GM10847 (cell line): Measurements from ENCODE around the gene PRKAR1B.

Source experiments
- POLR2A ChIP-seq: IDR thresholded peaks from 2 replicates; pipeline ENCODE4 v1.6.1; 2011; ENCODE audit not compliant: insufficient read length; ENCODE audit errors: extremely low read depth

The PRKAR1B gene

DNA sequence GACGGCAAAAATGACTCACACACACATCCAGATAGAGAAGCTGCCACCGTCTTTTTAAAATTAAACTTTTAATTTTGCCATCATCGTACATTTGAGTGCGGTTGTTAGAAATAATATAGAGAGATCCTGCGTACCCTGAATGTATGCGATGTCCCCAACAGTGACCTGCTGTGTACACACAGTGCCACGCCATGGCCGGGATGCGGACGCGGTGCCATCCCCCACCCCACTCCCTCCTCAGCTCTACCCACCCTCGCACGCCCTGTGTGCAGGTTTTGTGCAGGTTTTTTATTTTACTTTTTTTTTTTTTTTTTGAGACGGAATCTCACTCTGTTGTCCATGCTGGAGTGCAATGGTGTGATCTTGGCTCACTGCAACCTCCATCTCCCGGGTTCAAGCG lies 148.7 kb downstream of the PRKAR1B start:
- TF ChIP-seq POLR2A: no peak

DNA sequence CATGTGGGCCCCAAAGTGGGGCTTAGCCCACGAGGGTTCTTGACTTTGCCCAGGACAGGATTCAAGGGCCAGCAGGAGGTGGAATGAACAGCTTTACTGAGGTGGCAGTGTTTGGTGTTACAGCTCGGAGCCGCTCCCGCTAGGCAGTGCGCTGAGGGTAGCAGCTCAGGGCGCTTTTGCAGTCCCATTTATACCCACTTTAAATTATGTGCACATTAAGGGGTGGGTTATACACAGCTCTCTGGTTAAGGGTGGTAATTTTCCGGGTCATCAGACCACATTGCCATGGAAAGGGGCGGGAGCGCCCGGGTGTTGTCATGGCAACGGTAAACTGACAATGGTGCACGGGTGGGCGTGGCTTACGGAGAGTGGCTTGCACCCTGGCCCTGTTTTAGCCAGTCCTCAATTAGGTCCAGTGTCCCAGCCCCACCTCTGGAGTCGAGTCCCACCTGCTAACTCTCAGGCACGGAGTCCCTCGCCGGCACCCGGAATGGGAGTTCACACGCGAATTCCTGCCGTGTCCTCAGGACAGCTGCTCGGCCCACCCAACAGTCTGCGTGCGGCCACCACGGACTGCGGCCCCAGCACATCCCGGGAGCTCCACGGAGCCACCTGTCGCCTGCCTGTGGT lies 149.2 kb downstream of the PRKAR1B start:
- no peak for TF ChIP-seq POLR2A

DNA sequence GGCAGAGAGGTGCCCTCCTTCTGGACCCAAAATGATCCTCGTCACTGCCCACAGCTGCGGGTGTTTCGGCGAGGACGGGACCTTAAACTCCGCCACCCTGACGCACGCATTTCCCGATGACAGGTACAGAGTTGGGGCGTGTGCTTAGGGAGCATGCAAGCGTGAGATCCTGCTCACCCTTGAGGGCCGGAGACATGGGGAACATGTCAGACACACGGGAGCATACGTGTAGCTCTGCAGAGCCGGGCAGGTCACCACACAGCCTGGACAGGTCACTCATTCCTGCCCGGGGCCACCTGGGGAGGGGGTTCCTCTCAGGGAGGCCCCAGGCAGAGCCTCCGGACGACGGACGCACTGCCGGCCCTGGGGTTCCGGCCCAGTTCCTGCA lies 149.8 kb downstream of the PRKAR1B start:
- TF ChIP-seq POLR2A: no peak

DNA sequence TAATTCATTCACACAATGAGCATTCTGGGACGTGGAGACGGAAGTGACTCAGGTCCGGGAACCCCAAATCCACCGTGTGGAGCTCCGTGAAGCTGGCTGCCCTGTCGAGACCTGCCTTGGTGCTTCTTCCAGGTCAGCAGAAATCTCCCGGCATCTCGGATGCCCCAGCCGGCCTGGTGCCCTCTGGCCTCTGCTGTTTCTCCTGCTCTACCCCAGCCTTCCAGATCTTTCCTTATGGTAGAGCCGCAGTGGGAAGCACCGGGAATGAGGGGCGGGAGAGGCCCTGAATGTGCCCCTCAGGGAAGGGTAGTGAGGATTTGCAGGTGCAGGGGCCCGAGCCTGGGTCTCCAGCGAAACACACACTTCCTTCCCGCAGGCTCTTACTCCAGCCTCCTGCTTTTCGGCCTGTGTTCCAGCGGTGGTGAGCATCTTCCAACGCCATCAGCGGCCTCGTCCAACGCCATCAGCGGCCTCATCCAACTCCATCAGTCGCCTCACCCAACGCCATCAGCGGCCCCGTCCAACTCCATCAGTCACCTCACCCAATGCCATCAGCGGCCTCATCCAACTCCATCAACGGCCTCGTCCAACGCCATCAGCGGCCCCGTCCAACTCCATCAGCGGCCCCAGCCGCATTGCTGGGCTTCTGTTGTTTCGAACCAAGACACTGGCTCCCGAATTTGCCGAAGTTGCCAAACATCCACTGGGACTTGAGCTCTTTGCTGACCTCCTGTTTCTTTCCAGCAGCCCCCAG lies 150.4 kb downstream of the PRKAR1B start:
- TF ChIP-seq POLR2A: no peak

DNA sequence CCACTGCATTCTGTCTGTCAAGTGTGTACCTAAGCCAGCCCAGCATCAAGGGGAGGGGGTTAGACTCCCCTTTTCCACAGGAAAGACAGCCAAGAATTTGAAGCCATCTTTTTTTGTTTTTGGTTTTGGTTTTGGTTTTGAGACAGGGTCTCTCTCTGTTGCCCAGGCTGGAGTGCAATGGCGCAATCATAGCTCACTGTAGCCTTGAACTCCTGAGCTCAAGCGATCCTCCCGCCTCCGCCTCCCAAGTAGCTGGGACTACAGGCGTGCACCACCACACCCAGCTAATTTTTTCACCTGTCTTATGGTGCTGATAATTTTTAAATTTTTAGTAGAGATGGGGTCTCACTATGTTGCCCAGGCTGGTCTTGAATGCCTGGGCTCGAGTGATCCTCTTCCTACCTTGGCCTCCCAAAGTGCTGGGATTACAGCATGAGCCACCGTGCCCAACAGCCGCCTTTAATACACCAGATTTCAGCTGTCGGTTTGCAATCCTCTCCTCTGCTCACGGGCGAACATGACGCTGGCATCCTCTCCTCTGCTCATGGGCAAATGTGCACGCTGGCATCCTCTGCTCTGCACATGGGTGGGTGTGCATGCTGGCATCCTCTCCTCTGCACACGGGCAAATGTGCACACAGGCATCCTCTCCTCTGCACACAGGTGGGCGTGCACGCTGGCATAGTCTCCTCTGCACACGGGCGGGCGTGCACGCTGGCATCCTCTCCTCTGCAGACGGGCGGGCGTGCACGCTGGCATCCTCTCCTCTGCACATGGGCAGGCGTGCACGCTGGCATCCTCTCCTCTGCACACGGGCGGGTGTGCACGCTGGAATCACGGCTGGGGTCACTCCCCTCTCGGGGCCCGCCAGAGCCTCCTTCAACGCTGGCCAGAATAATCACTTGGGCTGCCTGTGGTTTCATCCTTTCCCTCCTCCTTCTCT lies 151.4 kb downstream of the PRKAR1B start:
- TF ChIP-seq POLR2A: no peak

DNA sequence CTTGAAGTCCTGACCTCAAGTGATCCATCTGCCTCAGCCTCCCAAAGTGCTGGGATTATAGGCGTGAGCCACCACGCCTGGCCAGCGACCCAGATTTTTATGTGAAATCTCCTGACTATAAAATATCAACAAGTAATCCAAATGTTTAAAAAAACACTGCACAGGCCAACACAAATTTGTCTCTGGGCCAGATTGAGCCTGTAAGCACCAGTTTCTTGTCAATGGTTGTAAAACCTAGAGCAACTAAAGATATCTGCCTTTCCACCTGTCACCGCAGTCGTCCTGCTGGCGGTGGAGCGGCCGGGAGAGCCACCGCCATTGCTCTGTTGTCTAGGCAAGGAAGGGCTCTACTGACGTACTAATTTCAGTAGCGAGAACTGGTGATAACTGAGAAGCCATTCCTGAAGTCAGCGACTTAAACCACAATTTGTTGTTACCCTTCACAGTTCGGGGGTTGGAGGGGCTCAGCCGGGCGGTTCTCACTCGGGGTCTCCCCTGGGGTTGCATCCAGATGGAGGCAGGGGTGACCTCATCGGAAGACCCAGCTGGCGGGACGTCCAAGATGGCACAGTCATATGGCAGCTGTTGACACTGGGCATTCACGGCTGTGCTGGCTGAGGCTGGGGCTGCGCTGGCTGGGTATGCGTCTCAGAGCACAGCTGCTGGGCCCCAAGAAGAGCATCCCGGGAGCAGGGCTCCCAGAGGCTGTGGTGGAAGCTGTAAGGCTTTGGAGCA lies 152.3 kb downstream of the PRKAR1B start:
- TF ChIP-seq POLR2A: no peak

DNA sequence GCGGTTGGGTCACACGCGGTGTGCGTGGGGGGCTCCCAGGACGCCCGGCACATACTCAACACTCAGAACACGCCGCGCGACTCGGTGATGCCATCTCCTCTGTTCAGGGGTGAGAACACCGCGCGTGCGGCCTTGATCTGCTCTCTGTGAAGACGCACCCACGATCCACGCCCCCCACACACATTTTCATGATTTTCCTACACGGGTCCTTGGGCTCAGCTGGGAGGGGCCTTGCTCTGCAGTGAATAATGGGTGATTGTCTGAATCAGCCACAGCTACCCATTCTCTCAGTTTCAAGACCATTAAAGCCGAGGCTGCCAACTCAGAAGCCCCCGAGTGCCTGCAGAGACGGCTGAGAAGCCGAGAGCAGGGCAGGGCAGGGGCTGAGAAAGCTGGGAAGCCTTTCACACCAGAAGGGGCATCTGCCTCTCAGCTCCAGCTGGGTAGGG lies 153.1 kb downstream of the PRKAR1B start:
- no peak for TF ChIP-seq POLR2A

DNA sequence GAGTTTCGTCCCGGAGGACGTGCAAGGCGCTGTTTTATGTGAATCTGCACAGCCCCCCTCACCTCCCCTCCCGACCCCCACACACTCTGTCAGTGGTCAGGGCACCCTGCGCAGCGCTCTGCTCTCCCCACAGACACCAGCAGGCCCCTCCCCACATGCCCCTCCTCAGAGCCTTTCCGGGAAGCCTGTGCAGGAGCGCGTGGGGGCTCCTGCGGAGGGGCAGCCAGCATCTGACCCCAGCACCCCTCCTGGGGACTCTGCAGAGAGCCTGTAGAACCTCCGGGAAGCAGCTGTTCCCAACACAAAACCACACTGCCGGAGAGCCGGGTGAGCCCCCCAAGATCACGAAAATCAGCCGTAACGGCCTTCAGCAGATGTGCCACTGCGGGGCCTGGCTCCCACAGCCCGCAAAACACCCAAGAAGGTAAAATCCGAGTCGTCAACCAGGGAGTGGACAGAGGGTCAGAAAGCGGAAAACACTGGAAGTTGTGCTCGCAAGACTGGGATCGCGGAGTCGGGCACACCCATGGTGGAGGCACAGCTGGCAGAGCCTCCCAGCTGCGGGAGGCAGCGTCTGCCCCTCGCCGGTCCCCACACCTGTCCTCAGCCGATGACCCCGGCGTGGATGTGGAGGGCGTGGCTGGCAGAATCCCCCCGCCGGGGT lies 153.7 kb downstream of the PRKAR1B start:
- TF ChIP-seq POLR2A: no peak

DNA sequence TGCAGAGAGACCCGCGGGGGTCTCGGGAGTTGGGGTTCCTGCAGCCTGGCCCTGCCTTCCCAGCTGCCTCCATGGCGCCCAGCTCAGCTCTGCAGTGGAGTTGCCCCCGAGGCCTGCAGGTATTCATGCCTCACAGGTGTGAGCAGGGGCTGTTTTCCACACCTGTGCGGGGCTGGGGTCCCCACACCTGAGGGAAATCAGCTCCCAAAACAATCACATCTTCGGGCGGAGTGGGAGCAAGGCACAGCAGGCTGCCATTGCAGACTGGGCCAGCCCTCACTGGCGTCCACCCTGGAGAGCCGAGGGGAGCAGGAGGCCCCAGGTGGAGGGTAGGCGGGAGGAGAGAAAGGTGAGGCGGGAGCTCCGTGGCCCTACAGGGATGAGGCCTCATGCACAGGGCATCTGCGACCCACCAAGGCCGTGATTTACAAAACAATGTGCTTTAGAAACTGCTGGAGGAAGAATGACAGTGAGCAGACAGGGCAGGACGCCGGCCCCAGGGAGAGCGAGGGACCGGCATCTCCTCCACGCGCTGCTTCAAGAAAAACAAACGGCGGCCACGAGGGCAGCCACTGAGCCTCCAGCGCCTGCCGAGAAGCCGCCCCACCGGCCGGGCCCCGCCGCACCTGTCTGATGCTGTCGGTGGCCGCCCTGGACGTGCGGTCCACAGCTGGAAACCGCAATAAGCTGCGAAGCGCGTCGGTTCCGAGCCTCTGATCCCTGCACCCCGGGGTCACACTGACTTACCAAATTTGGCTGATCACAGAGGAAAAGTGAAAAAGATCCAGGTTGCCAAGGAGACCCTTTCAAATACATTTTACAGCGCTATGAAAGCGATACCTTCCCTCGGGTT lies 154.4 kb downstream of the PRKAR1B start:
- TF ChIP-seq POLR2A: no peak

DNA sequence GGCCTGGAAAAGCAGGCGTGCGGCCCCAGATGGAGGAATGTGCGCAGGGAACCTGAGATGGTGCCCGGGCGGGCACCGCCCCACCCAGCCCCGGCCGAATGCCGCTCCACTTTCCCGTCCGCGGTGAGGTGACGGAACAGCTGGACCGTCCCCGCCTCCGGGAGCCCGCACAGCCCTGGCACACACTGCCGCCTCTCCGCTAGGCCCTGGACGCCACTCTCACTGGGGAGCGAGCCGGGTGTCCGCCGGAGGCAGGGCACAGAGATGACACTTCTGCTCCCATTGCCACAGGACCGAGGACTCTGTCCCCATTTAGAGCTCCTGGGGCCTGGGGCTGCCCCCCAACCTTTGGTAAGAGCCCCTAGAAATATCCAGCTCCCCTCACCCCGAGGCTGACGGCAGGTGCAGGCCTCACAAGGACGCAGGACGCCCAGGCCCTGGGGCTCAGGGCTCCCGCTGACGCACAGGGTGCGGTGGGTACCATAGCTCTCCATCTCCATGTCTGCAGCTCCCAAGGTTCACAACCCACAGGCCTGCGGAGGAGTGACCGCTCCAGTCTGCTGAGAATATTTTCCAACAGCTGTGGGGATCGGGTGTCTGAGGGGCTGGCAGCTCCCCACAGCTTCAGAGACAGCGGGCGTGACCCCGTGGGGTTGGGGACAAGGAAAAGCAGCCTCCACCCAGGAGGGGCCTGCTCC lies 155.2 kb downstream of the PRKAR1B start:
- TF ChIP-seq POLR2A: no peak

DNA sequence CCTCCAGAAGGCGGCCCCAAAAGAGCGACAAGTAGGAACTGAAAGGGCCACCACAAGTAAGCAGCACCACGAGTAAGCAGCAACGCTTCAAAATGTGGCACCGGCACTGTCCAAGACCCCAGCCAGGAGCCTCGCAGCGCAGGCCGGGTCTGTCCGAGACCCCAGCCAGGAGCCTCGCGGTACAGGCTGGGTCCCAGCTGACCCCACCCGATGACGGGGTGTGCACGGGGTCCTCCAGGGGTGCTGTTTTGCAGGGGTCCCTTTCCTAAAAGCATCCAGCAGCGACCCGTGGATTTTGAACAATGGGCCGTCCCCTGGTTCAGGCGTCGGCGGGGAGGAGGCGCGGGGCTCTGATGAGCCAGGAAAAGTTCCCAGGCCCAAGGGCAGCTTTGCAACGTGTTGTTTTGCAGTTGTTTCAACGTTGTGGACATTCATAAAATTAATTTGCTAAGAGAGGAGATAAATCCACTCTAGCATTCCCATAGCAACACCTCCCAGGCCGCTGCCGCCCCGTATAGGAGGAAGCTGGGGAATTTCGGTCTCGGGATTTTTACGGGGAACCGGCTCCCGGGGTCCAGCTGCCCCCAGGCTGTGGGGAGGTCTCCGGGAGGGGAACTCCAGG lies 155.9 kb downstream of the PRKAR1B start:
- TF ChIP-seq POLR2A: no peak

DNA sequence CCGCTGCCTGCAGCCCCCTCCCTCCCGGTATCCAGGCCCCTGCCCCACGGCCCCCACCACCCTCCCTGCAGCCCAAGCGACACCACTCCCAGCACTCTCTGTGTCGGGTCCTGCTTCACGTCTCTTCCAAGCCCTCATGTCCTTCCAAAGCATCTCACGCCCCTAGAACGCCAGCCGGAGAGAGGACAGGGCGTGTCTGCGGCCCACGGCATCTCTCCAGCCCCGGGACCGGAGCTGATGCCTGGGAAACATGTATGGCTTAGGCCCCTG lies 156.3 kb downstream of the PRKAR1B start:
- no peak for TF ChIP-seq POLR2A
